VCaP (cell line): ENCODE results near the gene SLC37A3.

Experiments used
- H3K27ac ChIP-seq: fragments of 450-650 bp; 2 replicates; pipeline ENCODE4 v1.5.1; 2017
- TF ChIP-seq, protein P1 (sequence below): fragments of 450-650 bp; conservative IDR thresholded peaks from 2 replicates; pipeline ENCODE4 v1.5.1; 2017; ENCODE audit warnings: mild to moderate bottlenecking, moderate library complexity

The SLC37A3 gene

DNA sequence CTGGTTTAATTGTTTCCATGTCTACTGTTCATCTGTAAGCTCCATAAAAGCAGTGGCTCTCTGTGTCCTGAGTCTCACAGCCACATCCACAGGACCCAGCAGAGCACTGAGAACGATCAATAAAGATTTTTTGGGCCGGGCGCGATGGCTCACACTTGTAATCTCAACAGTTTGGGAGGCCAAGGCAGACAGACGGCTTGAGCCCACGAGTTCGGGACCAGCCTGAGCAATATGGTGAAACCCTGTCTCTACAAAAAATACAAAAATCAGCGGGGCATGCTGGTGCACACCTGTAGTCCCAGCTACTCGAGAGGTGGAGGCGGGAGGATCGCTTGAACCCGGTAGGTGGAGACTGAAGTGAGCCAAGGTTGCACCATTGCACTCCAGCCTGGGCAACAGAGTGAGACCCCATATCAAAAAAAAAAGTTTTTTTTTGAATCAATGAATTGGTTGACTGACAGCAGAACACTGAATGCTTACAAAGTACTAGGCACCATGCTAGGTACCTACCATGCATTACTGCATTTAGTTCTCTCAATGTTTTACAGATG lies 4.5 kb downstream of the SLC37A3 start:
- TF ChIP-seq, protein P1, sequence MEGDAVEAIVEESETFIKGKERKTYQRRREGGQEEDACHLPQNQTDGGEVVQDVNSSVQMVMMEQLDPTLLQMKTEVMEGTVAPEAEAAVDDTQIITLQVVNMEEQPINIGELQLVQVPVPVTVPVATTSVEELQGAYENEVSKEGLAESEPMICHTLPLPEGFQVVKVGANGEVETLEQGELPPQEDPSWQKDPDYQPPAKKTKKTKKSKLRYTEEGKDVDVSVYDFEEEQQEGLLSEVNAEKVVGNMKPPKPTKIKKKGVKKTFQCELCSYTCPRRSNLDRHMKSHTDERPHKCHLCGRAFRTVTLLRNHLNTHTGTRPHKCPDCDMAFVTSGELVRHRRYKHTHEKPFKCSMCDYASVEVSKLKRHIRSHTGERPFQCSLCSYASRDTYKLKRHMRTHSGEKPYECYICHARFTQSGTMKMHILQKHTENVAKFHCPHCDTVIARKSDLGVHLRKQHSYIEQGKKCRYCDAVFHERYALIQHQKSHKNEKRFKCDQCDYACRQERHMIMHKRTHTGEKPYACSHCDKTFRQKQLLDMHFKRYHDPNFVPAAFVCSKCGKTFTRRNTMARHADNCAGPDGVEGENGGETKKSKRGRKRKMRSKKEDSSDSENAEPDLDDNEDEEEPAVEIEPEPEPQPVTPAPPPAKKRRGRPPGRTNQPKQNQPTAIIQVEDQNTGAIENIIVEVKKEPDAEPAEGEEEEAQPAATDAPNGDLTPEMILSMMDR, result no peak
- H3K27ac ChIP-seq, result no peak overlapping the region; the same call in 1 of the 2 replicates

DNA sequence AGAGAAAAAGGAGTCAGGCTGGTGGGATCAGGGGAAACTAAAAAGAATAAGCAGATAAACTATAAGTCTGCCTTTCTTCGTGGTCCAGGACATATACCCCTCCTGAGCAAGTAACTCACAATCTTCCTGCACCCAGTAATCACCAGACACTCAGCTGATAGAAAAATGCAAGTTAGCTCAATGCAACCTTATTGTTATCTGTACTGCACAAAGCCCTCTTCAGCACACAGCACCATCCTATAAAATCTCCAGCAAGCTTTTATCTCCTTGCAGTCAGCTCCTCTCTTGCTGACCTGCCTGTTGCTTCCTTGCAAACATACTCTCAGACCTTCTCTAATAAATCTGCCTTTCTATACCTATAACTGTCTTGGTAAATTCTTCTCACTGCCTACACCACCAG lies 6.7 kb downstream of the SLC37A3 start:
- H3K27ac ChIP-seq, result peak overlapping the region; percentile 64
- TF ChIP-seq, protein P1, result no peak

DNA sequence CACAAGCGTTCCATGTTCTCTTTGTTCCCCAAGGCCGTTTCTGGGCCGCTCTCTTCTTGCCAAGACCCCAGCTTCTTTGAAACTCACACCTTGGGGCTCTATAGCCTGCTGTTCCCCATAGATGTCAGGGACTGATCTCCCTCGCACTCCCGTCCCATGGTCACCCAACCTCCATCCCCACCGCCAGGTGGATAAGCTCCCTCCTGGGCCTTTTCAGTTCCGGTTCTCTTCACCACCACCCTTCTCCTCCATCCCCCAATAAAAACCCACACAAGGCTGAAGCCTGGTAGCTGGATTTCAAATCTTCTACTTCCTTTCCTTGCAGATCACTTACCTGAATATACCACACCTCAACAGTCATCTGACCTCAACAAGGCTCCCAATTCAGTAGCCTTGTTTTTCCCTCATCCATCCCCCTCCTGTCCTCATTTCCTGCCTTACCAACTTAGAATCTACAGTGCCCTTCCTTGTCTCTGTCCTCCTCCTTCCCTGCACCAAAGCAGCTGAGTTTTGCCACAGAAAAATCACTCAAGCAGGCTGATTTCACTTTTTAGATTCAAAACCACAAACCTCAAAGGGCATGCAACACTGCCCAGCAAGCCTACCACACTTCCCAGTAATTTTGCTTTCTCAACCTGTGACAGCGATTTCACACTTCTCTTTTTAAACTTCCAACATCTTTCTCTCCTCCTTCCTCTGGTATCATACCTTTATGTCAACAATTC lies 7.7 kb downstream of the SLC37A3 start:
- peak overlapping the region; percentile 64 for H3K27ac ChIP-seq
- TF ChIP-seq, protein P1, result no peak

DNA sequence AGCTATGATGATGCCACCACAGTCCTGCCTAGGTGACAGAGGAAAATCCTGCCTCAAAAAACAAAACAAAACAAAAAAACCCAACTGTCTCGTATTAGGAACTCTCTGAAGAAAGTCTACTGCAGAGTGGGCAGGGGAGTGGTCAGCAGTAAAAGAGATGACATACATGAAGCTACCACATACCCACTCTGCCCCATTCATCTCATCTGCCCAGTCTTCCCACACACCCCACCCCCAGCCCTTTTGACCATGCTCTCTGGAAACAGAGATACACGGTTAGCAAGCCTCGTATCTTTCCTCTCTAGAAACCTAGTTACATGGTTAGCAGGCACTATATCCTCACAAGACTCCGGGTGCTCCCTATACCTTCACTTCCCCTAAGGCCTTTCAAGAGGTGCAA lies 8.3 kb downstream of the SLC37A3 start:
- H3K27ac ChIP-seq, result peak overlapping the region; percentile 64; the same call in 1 of the 2 replicates
- TF ChIP-seq, protein P1, result no peak

DNA sequence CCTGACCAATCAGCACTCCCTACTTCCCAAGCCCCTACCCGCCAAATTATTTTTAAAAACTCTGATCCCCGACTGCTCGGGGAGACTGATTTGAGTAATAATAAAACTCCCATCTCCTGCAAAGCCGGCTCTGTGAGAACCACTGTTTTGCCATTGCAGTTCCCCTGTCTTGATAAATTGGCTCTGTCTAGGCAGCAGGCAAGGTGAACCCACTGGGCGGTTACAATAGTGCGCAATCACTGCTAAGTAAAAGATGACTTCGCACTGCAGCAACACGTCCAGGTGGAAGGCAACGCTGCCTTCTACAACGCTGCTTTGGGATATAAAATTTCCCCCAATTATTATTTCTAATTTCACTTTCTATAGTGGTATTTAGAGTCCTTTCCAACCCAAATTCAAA lies 8.9 kb downstream of the SLC37A3 start:
- TF ChIP-seq, protein P1, result no peak
- no peak overlapping the region for H3K27ac ChIP-seq

DNA sequence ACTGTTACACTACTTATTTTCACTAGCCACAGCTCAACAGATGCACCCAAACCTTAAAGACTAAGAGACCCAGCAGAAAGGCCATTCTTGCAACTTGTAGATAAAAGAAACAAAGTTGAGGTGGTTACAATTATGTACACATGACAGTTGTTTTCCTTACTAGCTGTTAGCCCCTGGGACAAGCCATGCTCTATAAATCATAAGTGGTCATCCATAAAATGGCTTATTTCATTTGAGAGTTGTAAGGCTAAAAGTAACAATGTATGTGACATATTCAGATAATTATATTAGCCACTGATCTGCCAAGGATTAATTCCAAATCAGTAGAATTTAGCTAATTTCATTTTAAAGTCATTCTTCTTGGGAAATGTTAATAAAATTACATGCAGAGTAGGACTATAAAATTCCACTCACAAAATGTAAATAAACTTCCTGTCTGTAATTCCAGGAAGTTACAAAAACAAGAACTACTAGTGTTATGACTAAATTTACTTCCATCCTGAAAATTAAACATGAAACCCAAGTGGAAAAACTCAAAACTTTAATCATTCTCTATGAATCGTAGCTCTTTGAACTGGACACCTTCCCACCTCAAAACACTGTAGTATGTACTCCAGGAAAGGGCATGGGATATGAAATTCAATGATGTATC lies 13.3 kb downstream of the SLC37A3 start:
- H3K27ac ChIP-seq, result peak overlapping the region; percentile 27
- TF ChIP-seq, protein P1, result no peak

DNA sequence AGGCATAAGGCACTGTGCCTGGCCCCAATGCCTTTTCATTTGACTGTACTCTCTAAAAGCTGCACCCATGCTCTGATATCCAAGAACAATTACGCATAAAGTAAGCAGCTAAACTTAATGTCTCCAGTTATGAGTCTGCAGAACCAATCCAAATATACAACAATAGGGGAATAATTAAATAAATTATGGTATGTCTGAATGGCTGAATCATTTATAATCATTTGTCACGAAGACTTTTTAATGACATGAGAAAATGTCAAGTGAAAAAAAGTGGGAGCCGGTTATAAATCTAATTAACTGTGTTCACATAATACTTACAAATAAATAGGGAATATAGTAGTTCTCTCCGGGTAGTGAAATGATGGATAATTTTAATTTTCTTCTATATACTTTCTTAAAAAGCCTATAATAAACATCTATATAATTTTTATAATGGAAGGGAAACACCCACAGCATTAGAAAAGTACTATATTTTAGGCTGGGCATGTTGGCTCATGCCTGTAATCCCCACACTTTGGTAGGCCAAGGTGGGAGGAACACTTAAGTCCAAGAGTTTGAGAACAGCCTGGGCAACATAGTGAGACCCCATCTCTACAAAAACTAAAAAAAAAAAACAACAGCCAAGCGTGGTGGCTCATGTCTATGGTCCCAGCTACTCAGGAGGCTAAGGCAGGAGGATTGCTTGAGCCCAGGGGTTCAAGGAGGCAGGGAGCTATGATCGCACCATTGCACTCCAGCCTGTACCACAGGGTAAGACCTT lies 14.2 kb downstream of the SLC37A3 start:
- TF ChIP-seq, protein P1, result no peak
- peak overlapping the region; percentile 27 for H3K27ac ChIP-seq
